ENCODE results near the gene CRYGA.
"Not testable (repeated sequence)": the region's sequence is repeated elsewhere in the genome, so short reads cannot be mapped to it uniquely, and the experiment has no call there.

The CRYGA gene

GRCh38 chr2:208124013-208124715 is 39.2 kb downstream of the CRYGA start, which contains the start of gene CRYGD:
TSS of gene CRYGD (minus strand) at chr2:208124524. CDS start at chr2:208124473, 51 bp downstream.
- DNase-seq: peak; percentile 62

DNA sequence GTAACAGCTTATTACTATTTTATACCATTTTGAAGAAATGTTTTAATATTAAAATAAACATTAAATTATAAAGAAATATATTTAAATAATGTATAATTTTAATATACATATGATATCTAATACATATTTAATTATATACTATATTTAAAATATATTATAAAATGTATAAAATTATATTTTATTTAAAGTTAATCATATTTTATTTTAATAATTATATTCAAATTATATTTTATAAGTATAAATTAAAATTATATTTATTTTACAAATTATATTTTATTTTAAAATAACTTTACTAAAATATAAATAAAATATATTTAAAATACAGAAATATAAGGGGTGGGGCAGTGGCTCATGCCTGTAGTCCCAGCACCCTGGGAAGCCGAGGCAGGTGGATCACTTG is 41.1 kb downstream of the CRYGA start:
- no peak for DNase-seq

DNA sequence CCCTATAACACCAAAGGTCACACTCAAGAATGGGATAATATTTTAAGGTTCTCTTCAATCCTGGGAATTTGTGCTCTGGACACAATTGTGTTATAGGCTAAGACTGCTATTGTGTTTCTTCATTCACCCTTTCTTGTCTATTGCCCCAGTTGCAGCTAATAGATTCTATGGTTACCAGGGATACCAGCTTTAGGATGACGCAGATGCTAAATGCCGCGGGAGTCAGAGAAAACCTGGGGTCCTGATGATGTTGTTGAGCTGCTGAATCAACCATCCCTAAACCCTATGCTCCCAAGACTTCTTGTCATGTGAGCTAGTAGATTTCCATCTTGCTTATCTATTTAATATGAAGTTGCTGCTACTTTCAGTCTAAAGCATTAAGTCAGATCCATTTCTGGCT is 44.5 kb downstream of the CRYGA start:
- DNase-seq: no peak

- DNase-seq: not testable (repeated sequence)
Observed at GRCh38 chr2:208117390-208117789, 46.0 kb downstream of the CRYGA start.

GRCh38 chr2:208112969-208113368 is 50.4 kb downstream of the CRYGA start:
- peak; percentile 88 for DNase-seq

- DNase-seq: not testable (repeated sequence)
Observed at GRCh38 chr2:208112273-208112745, 51.1 kb downstream of the CRYGA start.

Measured in islet precursor cell (in vitro differentiated cells).